ENCODE data around the gene IRF4. TPM values are rescaled to one million over a fixed set of nuclear protein-coding genes. Genes with fewer than 3 reads are reported as not detected.

The IRF4 gene
- total RNA-seq, 1 experiment from 2014 or later, result 0.15 TPM

GRCh38 chr6:384898-385297 is 6.7 kb upstream of the IRF4 start:
- Histone ChIP-seq H3K9me2 (replicated peaks; ENCODE audit: low read length) (no peaks in the 10 kb centered on the region), H4K20me1 (ENCODE audit: low read length) (no peaks in the 10 kb centered on the region), H3K36me3 (ENCODE audit: low read depth, low read length) (no peaks in the 10 kb centered on the region), H3K79me2 (ENCODE audit: low read length) (no peaks in the 10 kb centered on the region), H3K4me2 (ENCODE audit: low read length) (no peak overlapping the region), H2AFZ (ENCODE audit: low read length) (no peak overlapping the region), H3K9me3 (ENCODE audit: low read length) (no peaks in the 10 kb centered on the region), H3K27me3 (ENCODE audit: low read length) (peaks cover 19% of the 10 kb centered on the region), H3F3A (ENCODE audit: low read length, unreplicated experiment) (no peaks in the 10 kb centered on the region), H3K9ac (ENCODE audit: low read length) (no peak overlapping the region), H3K4me1 (ENCODE audit: insufficient read depth, low read length) (0 out of 2 replicates have a peak, but pooled peaks cover 3% of the 10 kb centered on the region), H3K27ac (ENCODE audit: low read length) (no peak overlapping the region), H3K4me3 (ENCODE audit: low read length) (no peak overlapping the region)
- intact Hi-C loops (cut with micrococcal nuclease), result loop anchor here (10.0 kb wide), 1 partner anchor 170 kb away; no protein-coding TSS in a partner anchor
- no TSS peak for BruUV-seq (replicated peaks)
- DNase-seq (no peak), ATAC-seq (no peak)
- POLR2A ChIA-PET (ENCODE audit: unreplicated experiment), result no interaction called here
- TF ChIP-seq EZH2 (IDR thresholded peaks at IDR 0.05; ENCODE audit: low read length, unreplicated experiment) (no peak), EZH2phosphoT487 (IDR thresholded peaks at IDR 0.05; ENCODE audit: borderline replicate concordance, low read length) (no peak), CTCF (conservative IDR thresholded peaks at IDR 0.05; ENCODE audit: low read depth, low read length) (no peak)
- CTCF ChIA-PET, result no interaction called here

- POLR2A ChIA-PET (ENCODE audit: unreplicated experiment), result no interaction called here
- ATAC-seq (no peak), DNase-seq (no peak)
- Histone ChIP-seq H2AFZ (ENCODE audit: low read length) (no peak overlapping the region), H3K4me1 (ENCODE audit: insufficient read depth, low read length) (0 out of 2 replicates have a peak, but pooled peaks cover 3% of the 10 kb centered on the region), H3K9ac (ENCODE audit: low read length) (no peak overlapping the region), H3K27me3 (ENCODE audit: low read length) (peaks cover 27% of the 10 kb centered on the region), H4K20me1 (ENCODE audit: low read length) (no peaks in the 10 kb centered on the region), H3K4me2 (ENCODE audit: low read length) (no peak overlapping the region), H3K9me2 (replicated peaks; ENCODE audit: low read length) (no peaks in the 10 kb centered on the region), H3K79me2 (ENCODE audit: low read length) (no peaks in the 10 kb centered on the region), H3K36me3 (ENCODE audit: low read depth, low read length) (no peaks in the 10 kb centered on the region), H3K27ac (ENCODE audit: low read length) (no peak overlapping the region), H3F3A (ENCODE audit: low read length, unreplicated experiment) (no peaks in the 10 kb centered on the region), H3K4me3 (ENCODE audit: low read length) (no peak overlapping the region), H3K9me3 (ENCODE audit: low read length) (no peaks in the 10 kb centered on the region)
- TF ChIP-seq EZH2 (IDR thresholded peaks at IDR 0.05; ENCODE audit: low read length, unreplicated experiment) (no peak), CTCF (conservative IDR thresholded peaks at IDR 0.05; ENCODE audit: low read depth, low read length) (no peak), EZH2phosphoT487 (IDR thresholded peaks at IDR 0.05; ENCODE audit: borderline replicate concordance, low read length) (no peak)
- BruUV-seq (replicated peaks), result no TSS peak
- intact Hi-C loops (cut with micrococcal nuclease), result loop anchor here (10.0 kb wide), 1 partner anchor 169 kb away; no protein-coding TSS in a partner anchor
- CTCF ChIA-PET, result no interaction called here
Observed at GRCh38 chr6:385614-386013, 5.9 kb upstream of the IRF4 start.

- Histone ChIP-seq H3K4me2 (ENCODE audit: low read length) (no peak overlapping the region), H3K79me2 (ENCODE audit: low read length) (no peaks in the 10 kb centered on the region), H3K27ac (ENCODE audit: low read length) (no peak overlapping the region), H3K9ac (ENCODE audit: low read length) (no peak overlapping the region), H3K9me2 (replicated peaks; ENCODE audit: low read length) (no peaks in the 10 kb centered on the region), H3K4me3 (ENCODE audit: low read length) (no peak overlapping the region), H3K4me1 (ENCODE audit: insufficient read depth, low read length) (0 out of 2 replicates have a peak, but pooled peaks cover 3% of the 10 kb centered on the region), H3F3A (ENCODE audit: low read length, unreplicated experiment) (no peaks in the 10 kb centered on the region), H3K27me3 (ENCODE audit: low read length) (peaks cover 36% of the 10 kb centered on the region), H3K9me3 (ENCODE audit: low read length) (no peaks in the 10 kb centered on the region), H3K36me3 (ENCODE audit: low read depth, low read length) (no peaks in the 10 kb centered on the region), H2AFZ (ENCODE audit: low read length) (no peak overlapping the region), H4K20me1 (ENCODE audit: low read length) (no peaks in the 10 kb centered on the region)
- TF ChIP-seq EZH2 (IDR thresholded peaks at IDR 0.05; ENCODE audit: low read length, unreplicated experiment) (no peak), CTCF (conservative IDR thresholded peaks at IDR 0.05; ENCODE audit: low read depth, low read length) (no peak), EZH2phosphoT487 (IDR thresholded peaks at IDR 0.05; ENCODE audit: borderline replicate concordance, low read length) (no peak)
- ATAC-seq, result no peak
- intact Hi-C loops (cut with micrococcal nuclease), result loop anchor here (10.0 kb wide), 1 partner anchor 168 kb away; no protein-coding TSS in a partner anchor
- no peak for DNase-seq
- ChIA-PET POLR2A (ENCODE audit: unreplicated experiment) (no interaction called here), CTCF (no interaction called here)
- BruUV-seq (replicated peaks), result no TSS peak
Observed at GRCh38 chr6:386688-387266, 4.8 kb upstream of the IRF4 start.
